Ovary (tissue), 3 donors: ENCODE data around the gene PLPP1.

Source experiments
- POLR2A ChIP-seq: fragments of 450-650 bp; IDR thresholded peaks from one replicate; pipeline ENCODE4 v1.6.1; 2017; ENCODE audit warnings: antibody characterized with exemption, mild to moderate bottlenecking, moderate library complexity
- TF ChIP-seq, protein P1 (sequence below), 3 donors: fragments of 450-650 bp in 2 of 3; fragments of 200-600 bp in 1 of 3; IDR thresholded peaks; one replicate each; pipeline versions ENCODE4 v1.5.1 to v1.8.0; 2016 to 2022; ENCODE audit warnings: antibody characterized with exemption in 3 of 3, mild to moderate bottlenecking in 1 of 3
- donor health status: DM: no; HTN: no; CAD: no.

DNA sequence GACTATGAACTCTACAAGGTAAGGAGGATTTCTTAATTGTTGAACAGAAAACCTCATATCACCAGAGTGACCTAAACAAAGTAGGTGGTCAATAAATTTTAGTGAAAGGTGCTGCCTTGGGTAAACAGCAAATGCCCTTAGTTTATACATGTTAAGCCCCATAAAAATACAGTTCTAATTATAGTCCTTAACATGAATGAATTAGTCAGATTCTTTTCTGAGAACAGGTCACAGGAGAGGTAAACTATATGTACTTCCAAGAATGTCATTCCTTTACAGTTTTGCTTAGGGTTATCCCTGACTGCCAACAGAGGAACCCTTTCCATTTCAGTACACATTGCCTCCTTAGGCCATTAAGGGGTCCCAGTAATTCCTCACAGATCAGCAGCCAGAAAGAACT lies 64.9 kb downstream of the PLPP1 start:
- TF ChIP-seq, protein P1, sequence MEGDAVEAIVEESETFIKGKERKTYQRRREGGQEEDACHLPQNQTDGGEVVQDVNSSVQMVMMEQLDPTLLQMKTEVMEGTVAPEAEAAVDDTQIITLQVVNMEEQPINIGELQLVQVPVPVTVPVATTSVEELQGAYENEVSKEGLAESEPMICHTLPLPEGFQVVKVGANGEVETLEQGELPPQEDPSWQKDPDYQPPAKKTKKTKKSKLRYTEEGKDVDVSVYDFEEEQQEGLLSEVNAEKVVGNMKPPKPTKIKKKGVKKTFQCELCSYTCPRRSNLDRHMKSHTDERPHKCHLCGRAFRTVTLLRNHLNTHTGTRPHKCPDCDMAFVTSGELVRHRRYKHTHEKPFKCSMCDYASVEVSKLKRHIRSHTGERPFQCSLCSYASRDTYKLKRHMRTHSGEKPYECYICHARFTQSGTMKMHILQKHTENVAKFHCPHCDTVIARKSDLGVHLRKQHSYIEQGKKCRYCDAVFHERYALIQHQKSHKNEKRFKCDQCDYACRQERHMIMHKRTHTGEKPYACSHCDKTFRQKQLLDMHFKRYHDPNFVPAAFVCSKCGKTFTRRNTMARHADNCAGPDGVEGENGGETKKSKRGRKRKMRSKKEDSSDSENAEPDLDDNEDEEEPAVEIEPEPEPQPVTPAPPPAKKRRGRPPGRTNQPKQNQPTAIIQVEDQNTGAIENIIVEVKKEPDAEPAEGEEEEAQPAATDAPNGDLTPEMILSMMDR (IDR thresholded peaks at IDR 0.05) = no peak
- no peak for TF ChIP-seq POLR2A
